K562 (cell line): ENCODE results near the gene ADAMTS6. TPM values are rescaled to one million over a fixed set of nuclear protein-coding genes. Genes with fewer than 3 reads are reported as not detected.

ENCODE experiments used
- ATAC-seq: fragments of 200-7000 bp; cut with Tn5 transposase; 3 replicates; pipeline ENCODE4 v1.9.1; 2020; ENCODE audit warnings: moderate library complexity
- BruUV-seq: library from RNA; stranded (reverse); fragments of 400-500 nt; replicated peaks from 2 replicates; lab custom pipeline; 2021; lab: Mats Ljungman, UMichigan
- CTCF ChIA-PET: fragments of 300-600 bp; formaldehyde crosslinking; extraction: SDS; loops from one replicate; lab custom pipeline; 2021; ENCODE audit warnings: low intra/inter-chr PET ratio; lab: Yijun Ruan, JAX
- POLR2A ChIA-PET: fragments of 300-600, 350-650 bp; sonication (Branson Sonifier 250); formaldehyde crosslinking; extraction: SDS; loops from one replicate; lab custom pipeline; 2021; ENCODE audit warnings: antibody characterized with exemption, inconsistent platforms; lab: Yijun Ruan, JAX
- DNase-seq, 4 experiments: peaks; one replicate each; pipeline versions ENCODE4 v3.0.0 to v3.0.0-alpha.2; 2011 to 2018; ENCODE audit warnings: low spot score in 3 of 4, mixed read lengths in 3 of 4; ENCODE audit errors: extremely low read depth in 1 of 4
- FAIRE-seq: peaks from 2 replicates; lab custom pipeline; 2011; peaks lifted over from hg19 to GRCh38; lab: Jason Lieb, UNC
- H2AFZ ChIP-seq: 2 replicates; pipeline ENCODE4 v1.6.0; 2011; ENCODE audit warnings: low read depth, low read length, control low read depth, inconsistent platforms
- H3K27ac ChIP-seq: fragments of 200-600 bp; 3 replicates; pipeline ENCODE4 v1.8.0; 2011; ENCODE audit warnings: low read depth, mild to moderate bottlenecking, control low read depth, inconsistent platforms, low read length, moderate library complexity, mixed read lengths; ENCODE audit errors: extremely low read depth
- H3K27me3 ChIP-seq, 2 experiments: fragments of 300-600 bp in 1 of 2; 2 replicates in 1 of 2; 3 replicates in 1 of 2; pipeline versions ENCODE4 v1.6.0 to v1.8.0; 2011; ENCODE audit warnings: inconsistent platforms in 2 of 2, low read length in 2 of 2, mild to moderate bottlenecking in 1 of 2, mixed read lengths in 1 of 2, moderate library complexity in 1 of 2; ENCODE audit not compliant: control insufficient read depth in 2 of 2, insufficient read depth in 2 of 2
- H3K36me3 ChIP-seq: fragments of 300-600 bp; 3 replicates; pipeline ENCODE4 v1.8.0; 2011; ENCODE audit warnings: mild to moderate bottlenecking, low read length, inconsistent platforms; ENCODE audit not compliant: control insufficient read depth, insufficient read depth
- H3K4me1 ChIP-seq, 2 experiments: fragments of 200-600 bp in 1 of 2; replicated peaks in 1 of 2; 2 replicates in 1 of 2; 3 replicates in 1 of 2; pipeline versions ENCODE4 v1.5.1 to v1.8.0; 2011; ENCODE audit warnings: inconsistent platforms in 2 of 2, low read length in 2 of 2, mild to moderate bottlenecking in 1 of 2, mixed read lengths in 1 of 2, moderate library complexity in 1 of 2; ENCODE audit not compliant: control insufficient read depth in 2 of 2, insufficient read depth in 2 of 2
- H3K4me2 ChIP-seq: 2 replicates; pipeline ENCODE4 v1.6.1; 2011; ENCODE audit warnings: low read length, control low read depth, inconsistent platforms, mixed read lengths; ENCODE audit not compliant: insufficient read depth
- H3K4me3 ChIP-seq: fragments of 200-600 bp; sonication (generic), shearing (Covaris generic); 2 replicates; pipeline ENCODE4 v1.5.1; 2016; ENCODE audit warnings: control low read depth, inconsistent platforms
- H3K79me2 ChIP-seq: fragments of 200-600 bp; 3 replicates; pipeline ENCODE4 v1.8.0; 2011; ENCODE audit warnings: low read length, inconsistent platforms; ENCODE audit not compliant: control insufficient read depth, insufficient read depth
- H3K9ac ChIP-seq, 2 experiments: 2 replicates each; pipeline versions ENCODE4 v1.6.0 to v1.6.1; 2011; ENCODE audit warnings: low read depth in 2 of 2, low read length in 2 of 2, control low read depth in 1 of 2, inconsistent platforms in 1 of 2, mild to moderate bottlenecking in 1 of 2, mixed read lengths in 1 of 2; ENCODE audit not compliant: insufficient read depth in 1 of 2
- H3K9me1 ChIP-seq: one replicate; pipeline ENCODE4 v1.6.0; 2011; ENCODE audit warnings: inconsistent platforms, mild to moderate bottlenecking, low read length, moderate library complexity; ENCODE audit not compliant: control insufficient read depth, insufficient read depth
- H3K9me3 ChIP-seq: replicated peaks from 2 replicates; pipeline ENCODE4 v1.5.1; 2011; ENCODE audit warnings: low read depth, low read length, inconsistent platforms; ENCODE audit not compliant: control insufficient read depth, insufficient read depth
- H4K20me1 ChIP-seq: replicated peaks from 2 replicates; pipeline ENCODE4 v1.6.1; 2011; ENCODE audit warnings: low read length, inconsistent platforms, mixed read lengths; ENCODE audit not compliant: control insufficient read depth, insufficient read depth
- EGR1 ChIP-seq: fragments of 450-650 bp; conservative IDR thresholded peaks from 2 replicates; pipeline ENCODE4 v1.6.1; 2017; ENCODE audit warnings: mild to moderate bottlenecking
- FOXP4 ChIP-seq: sonication (generic); formaldehyde crosslinking; IDR thresholded peaks from 2 replicates; pipeline ENCODE4 v1.8.0; 2022; ENCODE audit warnings: mild to moderate bottlenecking, missing genetic modification reagents, borderline replicate concordance
- PBX2 ChIP-seq, 2 experiments: IDR thresholded peaks in 1 of 2; conservative IDR thresholded peaks in 1 of 2; 2 replicates each; pipeline ENCODE4 v1.6.1; 2016; ENCODE audit warnings: low read depth in 2 of 2, mild to moderate bottlenecking in 1 of 2, missing compliant biosample characterization in 1 of 2, missing genetic modification characterization in 1 of 2, moderate library complexity in 1 of 2
- RBM34 ChIP-seq: fragments of 200-400 bp; formaldehyde crosslinking; IDR thresholded peaks from 2 replicates; pipeline ENCODE4 v1.6.1; 2018; ENCODE audit warnings: low read length, borderline replicate concordance; ENCODE audit not compliant: insufficient read depth
- TARDBP ChIP-seq: fragments of 450-650 bp; IDR thresholded peaks from 2 replicates; pipeline ENCODE4 v1.6.1; 2016
- WGBS: fragments of 100-300 bp; shearing (Covaris generic); methylation state at CpG from one replicate; pipeline ENCODE4 v1.1.6; 2016; ENCODE audit warnings: low coverage, mixed read lengths; ENCODE audit not compliant: insufficient coverage; ENCODE audit errors: missing lambda C conversion rate; 5-methylcytosine and 5-hydroxymethylcytosine counted together
- in situ Hi-C: fragments of 300-500 bp; cut with MboI; formaldehyde crosslinking; loops from 4 replicates; pipeline ENCODE4 v1.15.0; 2018; ENCODE audit warnings: inconsistent platforms, mixed read lengths
- intact Hi-C: fragments of 100-400 bp; cut with micrococcal nuclease; formaldehyde crosslinking; loops from 2 replicates; pipeline ENCODE4 v1.14.2; 2022
- polyA plus RNA-seq, 8 experiments: library from polyadenylated mRNA; depleted of rRNA in 4 of 8; stranded (reverse) in 5 of 8; unstranded in 3 of 8; fragments of >200 nt; fragmentation: Nextera tagmentation in 2 of 8; fragmentation: Illumina TruSeq in 1 of 8; extraction: Ambion mirVana in 2 of 8; extraction: Trizol in 1 of 8; gene quantifications; 2 replicates each; pipeline versions ENCODE4 v1.2.1 to v1.2.3, GENCODE V29; 2011 to 2014; ENCODE audit warnings: inconsistent platforms in 1 of 8, missing spikeins in 1 of 8
- total RNA-seq, 7 experiments: library from RNA; depleted of rRNA in 6 of 7; stranded (reverse); fragments of >200 nt in 6 of 7; fragmentation: Illumina TruSeq in 2 of 7; extraction: Trizol in 2 of 7; gene quantifications; 2 replicates each; pipeline versions ENCODE4 v1.2.1 to v1.2.3, GENCODE V29; 2011 to 2021; ENCODE audit warnings: low replicate concordance in 1 of 7

Gene ADAMTS6
- total and polyA plus RNA-seq, 9 of the 15 experiments (the other 6 are each of a cell fraction or from before 2014, with no cell fraction given), result 0.57 to 5.3 (median 1.5) TPM

GRCh38 chr5:65383859-65384258, 97.9 kb downstream of the ADAMTS6 start:
- BruUV-seq, result no TSS peak
- H3K4me3 ChIP-seq, result no peak overlapping the region
- WGBS, result 8% methylated on average over 7 of the region's 7 CpGs
- no peak overlapping the region for H3K4me2 ChIP-seq
- no peaks in the 10 kb centered on the region for H3K9me1 ChIP-seq
- H3K79me2 ChIP-seq, result no peaks in the 10 kb centered on the region
- no peak for TF ChIP-seq PBX2 (CRISPR knock-in tag; IDR thresholded peaks at IDR 0.05; ENCODE audit: low read depth)
- no peak for TF ChIP-seq PBX2 (tag; conservative IDR thresholded peaks at IDR 0.05; ENCODE audit: low read depth)
- TF ChIP-seq EGR1, result no peak
- TF ChIP-seq TARDBP, result no peak
- no peak for TF ChIP-seq FOXP4 (CRISPR knock-in tag)
- TF ChIP-seq RBM34, result no peak
- no peak overlapping the region for H3K27ac ChIP-seq
- no peaks in the 10 kb centered on the region; a peak in 1 of 5 replicates for H3K4me1 ChIP-seq
- in situ Hi-C loops (no loop called here), intact Hi-C loops (no loop called here)
- H3K36me3 ChIP-seq, result no peaks in the 10 kb centered on the region
- no peak for FAIRE-seq
- no peaks in the 10 kb centered on the region for H3K9me3 ChIP-seq
- no peaks in the 10 kb centered on the region for H3K27me3 ChIP-seq
- CTCF ChIA-PET, result no interaction called here
- no peaks in the 10 kb centered on the region for H4K20me1 ChIP-seq
- H3K9ac ChIP-seq, result no peak overlapping the region
- no peak for ATAC-seq
- no peak overlapping the region for H2AFZ ChIP-seq
- POLR2A ChIA-PET, result no interaction called here
- DNase-seq, result no peak
